Prostate gland (tissue), 2 donors: Measurements from ENCODE around the gene CCDC28B.

ENCODE experiments used
- CTCF ChIP-seq, 4 experiments: fragments of 200-600 bp in 2 of 4; fragments of 450-650 bp in 2 of 4; sonication (generic) in 2 of 4; IDR thresholded peaks; 1 replicate in 3 of 4; 2 replicates in 1 of 4; pipeline ENCODE4 v1.5.1; 2016 to 2019; ENCODE audit warnings: antibody characterized with exemption in 4 of 4, mild to moderate bottlenecking in 2 of 4, moderate library complexity in 2 of 4
- POLR2A ChIP-seq: fragments of 450-650 bp; IDR thresholded peaks from one replicate; pipeline ENCODE4 v1.6.1; 2016; ENCODE audit warnings: antibody characterized with exemption, mild to moderate bottlenecking
- POLR2AphosphoS5 ChIP-seq: sonication (generic); formaldehyde crosslinking; IDR thresholded peaks from one replicate; pipeline ENCODE4 v1.6.1; 2017; ENCODE audit warnings: antibody characterized with exemption

- TF ChIP-seq CTCF (IDR thresholded peaks at IDR 0.05): no peak
- no peak for TF ChIP-seq POLR2A
- TF ChIP-seq POLR2AphosphoS5: no peak
Observed at GRCh38 chr1:32221581-32221979, 21.2 kb downstream of the CCDC28B start.
